SH-SY5Y (cell line): ENCODE measurements around the gene TEPSIN.

ENCODE experiments used
- GATA2 ChIP-seq: IDR thresholded peaks from 2 replicates; pipeline ENCODE4 v1.6.1; 2011; ENCODE audit warnings: mild to moderate bottlenecking, low read depth, low read length
- GATA3 ChIP-seq: IDR thresholded peaks from 2 replicates; pipeline ENCODE4 v1.6.1; 2011; ENCODE audit warnings: low read depth, mild to moderate bottlenecking, low read length, moderate library complexity

DNA sequence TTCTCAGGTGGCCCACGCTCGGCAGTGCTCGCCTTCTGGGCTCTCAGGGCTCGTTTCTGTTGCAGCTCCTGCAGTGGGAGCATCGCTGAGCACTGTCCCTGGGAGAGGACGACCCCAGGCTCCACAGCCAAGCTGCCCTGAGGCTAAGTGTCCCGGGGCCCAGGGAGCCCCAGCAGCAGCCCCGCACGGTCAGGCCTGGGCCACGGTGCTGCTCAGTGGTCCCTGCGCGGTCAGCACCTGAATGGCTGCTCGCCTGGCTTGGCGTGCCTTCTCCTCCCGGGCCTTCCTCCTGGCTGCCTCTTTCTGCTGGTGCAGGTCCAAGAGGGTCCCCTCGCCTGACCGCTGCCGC, 39.4 kb downstream of the TEPSIN start:
- TF ChIP-seq GATA3 (no peak), GATA2 (no peak)
